Measurements from ENCODE around the gene RMDN2. TPM values are rescaled to one million over a fixed set of nuclear protein-coding genes. Genes with fewer than 3 reads are reported as not detected.

RMDN2 gene
- total and polyA plus RNA-seq, 2 experiments from 2014 or later: 5.8 to 11.1 TPM

DNA sequence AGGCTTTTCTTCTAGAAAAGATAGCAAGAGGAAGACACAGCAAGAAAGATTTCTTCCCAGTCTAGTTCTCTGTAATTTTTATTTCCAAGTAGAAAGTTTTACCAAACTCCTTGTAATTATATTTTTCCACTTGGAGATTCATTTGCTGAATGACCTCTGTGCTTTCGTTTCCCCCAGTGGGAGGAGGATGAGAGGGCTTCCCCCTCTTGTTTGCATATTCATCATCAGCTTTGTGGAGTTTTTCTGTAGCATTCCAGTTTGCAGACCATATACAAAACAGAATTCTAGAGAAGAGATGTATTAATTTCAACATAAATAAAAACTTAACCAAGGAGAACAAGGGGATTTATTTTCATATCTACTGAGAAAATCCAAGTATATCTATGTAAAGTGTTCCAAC is 51.3 kb downstream of the RMDN2 start:
- Histone ChIP-seq H3K4me1 (ENCODE audit: insufficient read depth) (no peaks in the 10 kb centered on the region), H3K9me3 (ENCODE audit: low read depth) (no peaks in the 10 kb centered on the region), H2AFZ (no peak overlapping the region), H4K20me1 (ENCODE audit: insufficient read depth) (no peaks in the 10 kb centered on the region), H3K79me2 (ENCODE audit: insufficient read depth) (no peaks in the 10 kb centered on the region), H3K27me3 (replicated peaks; ENCODE audit: insufficient read depth) (no peaks in the 10 kb centered on the region), H3K27ac (no peak overlapping the region), H3K4me2 (ENCODE audit: unreplicated experiment) (no peak overlapping the region), H3K9ac (no peak overlapping the region), H3K4me3 (no peak overlapping the region), H3F3A (ENCODE audit: insufficient read depth) (0 out of 2 replicates have a peak, but pooled peaks cover 5% of the 10 kb centered on the region), H3K36me3 (ENCODE audit: low read depth) (no peaks in the 10 kb centered on the region), H3K9me2 (ENCODE audit: insufficient read depth) (no peaks in the 10 kb centered on the region)
- 83 to 100% methylated on average over 1 of the region's 1 CpG for WGBS, 2 experiments (ENCODE audit: low coverage in 1 of 2, low lambda C conversion rate in 2 of 2, missing lambda C conversion rate in 2 of 2)
- TF ChIP-seq EZH2 (IDR thresholded peaks at IDR 0.05; ENCODE audit: insufficient read depth, poor library complexity, severe bottlenecking) (no peak), EZH2phosphoT487 (IDR thresholded peaks at IDR 0.05; ENCODE audit: insufficient read depth, low read depth) (no peak)
- in situ Hi-C loops (cut with MboI): no loop called here
- no peak for DNase-seq

DNA sequence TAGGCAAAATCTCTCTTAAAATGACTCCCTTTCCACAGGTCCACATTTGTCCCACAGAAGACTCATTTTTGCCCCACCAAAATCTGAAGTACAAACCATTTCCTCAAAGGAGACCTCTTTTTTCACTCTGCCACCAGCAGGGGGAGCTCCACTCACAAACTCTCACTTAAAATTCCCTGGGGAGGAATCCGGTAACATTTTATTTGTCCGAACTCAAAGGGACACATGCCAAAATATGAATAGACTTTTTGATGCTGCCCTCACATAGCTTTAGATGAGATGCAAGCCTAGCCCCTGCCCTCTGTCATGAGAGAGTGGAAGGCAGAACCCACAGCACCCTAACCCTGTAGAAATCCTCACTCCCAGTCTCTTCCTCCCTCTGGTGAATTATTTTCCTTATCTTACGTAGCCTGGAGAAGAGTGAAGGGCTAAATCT is 57.1 kb downstream of the RMDN2 start:
- Histone ChIP-seq H3K4me2 (ENCODE audit: unreplicated experiment) (peak overlapping the region; percentile 53), H3K36me3 (ENCODE audit: low read depth) (no peaks in the 10 kb centered on the region), H3K9me2 (ENCODE audit: insufficient read depth) (no peaks in the 10 kb centered on the region), H3K9ac (0 out of 2 replicates have a peak overlapping the region, but pooled peaks have one; percentile 11), H3K4me1 (ENCODE audit: insufficient read depth) (peaks cover 13% of the 10 kb centered on the region), H3K27me3 (replicated peaks; ENCODE audit: insufficient read depth) (no peaks in the 10 kb centered on the region), H3K4me3 (peak overlapping the region; percentile 52), H3K27ac (no peak overlapping the region), H3K79me2 (ENCODE audit: insufficient read depth) (no peaks in the 10 kb centered on the region), H2AFZ (no peak overlapping the region), H4K20me1 (ENCODE audit: insufficient read depth) (no peaks in the 10 kb centered on the region), H3K9me3 (ENCODE audit: low read depth) (no peaks in the 10 kb centered on the region), H3F3A (ENCODE audit: insufficient read depth) (peaks cover 11% of the 10 kb centered on the region; the same call in 1 of the 2 replicates)
- no peak for TF ChIP-seq EZH2phosphoT487 (IDR thresholded peaks at IDR 0.05; ENCODE audit: insufficient read depth, low read depth)
- no peak for TF ChIP-seq EZH2 (IDR thresholded peaks at IDR 0.05; ENCODE audit: insufficient read depth, poor library complexity, severe bottlenecking)
- peak; percentile 80 for DNase-seq
- in situ Hi-C loops (cut with MboI): loop anchor here (5.0 kb wide), 1 partner anchor 295 kb away; no protein-coding TSS in a partner anchor
- WGBS, 2 experiments (ENCODE audit: low coverage in 1 of 2, low lambda C conversion rate in 2 of 2, missing lambda C conversion rate in 2 of 2): 25 to 28% methylated on average over 3 of the region's 3 CpGs

DNA sequence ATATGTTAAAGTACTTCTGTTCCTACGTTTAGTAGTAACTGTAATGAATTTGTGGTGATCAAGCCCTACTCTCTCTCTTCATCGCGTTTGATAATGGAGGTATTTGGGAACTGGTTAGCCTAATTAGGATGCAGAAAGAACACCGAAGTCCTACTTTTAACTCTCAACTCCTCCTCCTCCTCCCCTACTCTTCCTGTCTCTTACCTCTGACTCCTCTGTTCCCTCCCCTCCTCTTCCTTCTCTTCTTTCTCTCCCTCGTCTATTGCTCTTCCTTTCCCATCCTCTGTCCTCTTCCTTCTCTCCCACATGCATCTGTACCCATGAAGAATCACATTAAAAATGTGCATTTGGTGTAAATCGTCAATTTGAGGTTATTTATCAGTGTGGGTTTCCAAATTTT is 57.8 kb downstream of the RMDN2 start:
- H3K27me3 ChIP-seq (replicated peaks; ENCODE audit: insufficient read depth): no peaks in the 10 kb centered on the region
- no peak overlapping the region for H3K27ac ChIP-seq
- H2AFZ ChIP-seq: no peak overlapping the region
- no peak overlapping the region for H3K4me2 ChIP-seq (ENCODE audit: unreplicated experiment)
- no peak overlapping the region for H3K4me3 ChIP-seq
- H3K9me3 ChIP-seq (ENCODE audit: low read depth): no peaks in the 10 kb centered on the region
- H3K4me1 ChIP-seq (ENCODE audit: insufficient read depth): peaks cover 13% of the 10 kb centered on the region
- in situ Hi-C loops (cut with MboI): loop anchor here (5.0 kb wide), 1 partner anchor 294 kb away; no protein-coding TSS in a partner anchor
- peaks cover 11% of the 10 kb centered on the region; the same call in 1 of the 2 replicates for H3F3A ChIP-seq (ENCODE audit: insufficient read depth)
- no peaks in the 10 kb centered on the region for H3K79me2 ChIP-seq (ENCODE audit: insufficient read depth)
- H3K9me2 ChIP-seq (ENCODE audit: insufficient read depth): no peaks in the 10 kb centered on the region
- TF ChIP-seq EZH2 (IDR thresholded peaks at IDR 0.05; ENCODE audit: insufficient read depth, poor library complexity, severe bottlenecking) (no peak), EZH2phosphoT487 (IDR thresholded peaks at IDR 0.05; ENCODE audit: insufficient read depth, low read depth) (no peak)
- no peaks in the 10 kb centered on the region for H4K20me1 ChIP-seq (ENCODE audit: insufficient read depth)
- no peaks in the 10 kb centered on the region for H3K36me3 ChIP-seq (ENCODE audit: low read depth)
- WGBS, 2 experiments (ENCODE audit: low coverage in 1 of 2, low lambda C conversion rate in 2 of 2, missing lambda C conversion rate in 2 of 2): 60 to 62% methylated on average over 6 of the region's 6 CpGs
- H3K9ac ChIP-seq: no peak overlapping the region
- DNase-seq: no peak

DNA sequence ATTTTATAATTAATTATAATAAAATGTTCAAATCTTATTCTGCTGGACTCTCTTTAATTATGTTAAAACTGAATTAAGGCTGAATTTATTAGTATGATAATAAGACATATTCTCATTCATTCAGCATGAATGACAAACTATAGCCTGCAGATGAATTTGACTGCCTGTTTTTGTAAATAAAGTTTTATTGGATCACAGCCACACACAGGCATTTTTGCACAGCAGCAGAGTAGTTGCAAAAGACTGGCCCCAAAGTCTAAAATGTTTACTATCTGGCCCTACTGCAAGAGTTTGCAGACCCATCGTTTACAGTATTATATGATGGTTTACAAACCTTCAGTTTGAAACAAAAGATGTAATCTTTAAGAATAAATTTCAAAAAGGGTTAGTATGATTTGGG is 58.6 kb downstream of the RMDN2 start:
- H3K9me3 ChIP-seq (ENCODE audit: low read depth): no peaks in the 10 kb centered on the region

More for the DNA sequence above, 58.6 kb downstream of the RMDN2 start:
- Histone ChIP-seq H3K4me2 (ENCODE audit: unreplicated experiment) (no peak overlapping the region), H3K9ac (no peak overlapping the region), H3F3A (ENCODE audit: insufficient read depth) (peaks cover 11% of the 10 kb centered on the region; the same call in 1 of the 2 replicates), H3K27ac (no peak overlapping the region), H4K20me1 (ENCODE audit: insufficient read depth) (no peaks in the 10 kb centered on the region), H3K9me2 (ENCODE audit: insufficient read depth) (no peaks in the 10 kb centered on the region), H3K27me3 (replicated peaks; ENCODE audit: insufficient read depth) (no peaks in the 10 kb centered on the region), H3K36me3 (ENCODE audit: low read depth) (no peaks in the 10 kb centered on the region), H3K4me1 (ENCODE audit: insufficient read depth) (peaks cover 13% of the 10 kb centered on the region), H3K79me2 (ENCODE audit: insufficient read depth) (no peaks in the 10 kb centered on the region), H3K4me3 (no peak overlapping the region), H2AFZ (no peak overlapping the region)
- no peak for TF ChIP-seq EZH2 (IDR thresholded peaks at IDR 0.05; ENCODE audit: insufficient read depth, poor library complexity, severe bottlenecking)
- no peak for TF ChIP-seq EZH2phosphoT487 (IDR thresholded peaks at IDR 0.05; ENCODE audit: insufficient read depth, low read depth)
- in situ Hi-C loops (cut with MboI): loop anchor here (5.0 kb wide), 1 partner anchor 294 kb away; no protein-coding TSS in a partner anchor
- WGBS, 2 experiments (ENCODE audit: low coverage in 1 of 2, low lambda C conversion rate in 2 of 2, missing lambda C conversion rate in 2 of 2): 81 to 98% methylated on average over 1 of the region's 1 CpG
- no peak for DNase-seq
